Measurements from ENCODE around the gene NF2. TPM values are rescaled to one million over a fixed set of nuclear protein-coding genes. Genes with fewer than 3 reads are reported as not detected.

NF2 gene
- total RNA-seq, 4 donors from 2014 or later, result 14.6 to 60.1 (median 34.7) TPM

- DNase-seq, result no peak
- H3K27ac ChIP-seq, result no peak overlapping the region
- in situ Hi-C loops (cut with MboI; ENCODE audit: low pct_ligation_motif_present in 1 of 4, low pct_unique_long_range_greater_than_20kb in 1 of 4, low sequenced_read_pairs in 3 of 4) (no loop called here), intact Hi-C loops (cut with DNase I; ENCODE audit: low total_unique reads) (no loop called here)
- WGBS, 2 donors (ENCODE audit: low coverage in 1 of 2), result 100% methylated on average over 1 to 4 of the region's 4 CpGs
- no peaks in the 10 kb centered on the region for H3K4me1 ChIP-seq
- H3K9me3 ChIP-seq, result no peaks in the 10 kb centered on the region
- peaks cover 0 to 20% (median 4%) of the 10 kb centered on the region in 4 donors for H3K36me3 ChIP-seq
- TF ChIP-seq POLR2A (IDR thresholded peaks at IDR 0.05) (no peak), POLR2AphosphoS5 (IDR thresholded peaks at IDR 0.05) (no peak), EP300 (IDR thresholded peaks at IDR 0.05; ENCODE audit: low read depth) (no peak)
- TF ChIP-seq, protein P1, sequence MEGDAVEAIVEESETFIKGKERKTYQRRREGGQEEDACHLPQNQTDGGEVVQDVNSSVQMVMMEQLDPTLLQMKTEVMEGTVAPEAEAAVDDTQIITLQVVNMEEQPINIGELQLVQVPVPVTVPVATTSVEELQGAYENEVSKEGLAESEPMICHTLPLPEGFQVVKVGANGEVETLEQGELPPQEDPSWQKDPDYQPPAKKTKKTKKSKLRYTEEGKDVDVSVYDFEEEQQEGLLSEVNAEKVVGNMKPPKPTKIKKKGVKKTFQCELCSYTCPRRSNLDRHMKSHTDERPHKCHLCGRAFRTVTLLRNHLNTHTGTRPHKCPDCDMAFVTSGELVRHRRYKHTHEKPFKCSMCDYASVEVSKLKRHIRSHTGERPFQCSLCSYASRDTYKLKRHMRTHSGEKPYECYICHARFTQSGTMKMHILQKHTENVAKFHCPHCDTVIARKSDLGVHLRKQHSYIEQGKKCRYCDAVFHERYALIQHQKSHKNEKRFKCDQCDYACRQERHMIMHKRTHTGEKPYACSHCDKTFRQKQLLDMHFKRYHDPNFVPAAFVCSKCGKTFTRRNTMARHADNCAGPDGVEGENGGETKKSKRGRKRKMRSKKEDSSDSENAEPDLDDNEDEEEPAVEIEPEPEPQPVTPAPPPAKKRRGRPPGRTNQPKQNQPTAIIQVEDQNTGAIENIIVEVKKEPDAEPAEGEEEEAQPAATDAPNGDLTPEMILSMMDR (IDR thresholded peaks at IDR 0.05), result no peak
- no peak overlapping the region for H3K4me3 ChIP-seq
- no peaks in the 10 kb centered on the region for H3K27me3 ChIP-seq
Observed at GRCh38 chr22:29684244-29684643, 80.8 kb downstream of the NF2 start.

GRCh38 chr22:29689206-29689879 is 85.9 kb downstream of the NF2 start:
- Histone ChIP-seq H3K27ac (no peak overlapping the region), H3K27me3 (no peaks in the 10 kb centered on the region), H3K9me3 (no peaks in the 10 kb centered on the region), H3K4me1 (peaks cover 0 to 8% (median 2%) of the 10 kb centered on the region in 4 donors), H3K36me3 (no peaks in the 10 kb centered on the region), H3K4me3 (no peak overlapping the region)
- in situ Hi-C loops (cut with MboI; ENCODE audit: low pct_ligation_motif_present in 1 of 4, low pct_unique_long_range_greater_than_20kb in 1 of 4, low sequenced_read_pairs in 3 of 4), result no loop called here
- intact Hi-C loops (cut with DNase I; ENCODE audit: low total_unique reads), result no loop called here
- TF ChIP-seq, protein P1 (IDR thresholded peaks at IDR 0.05), result no peak
- TF ChIP-seq POLR2AphosphoS5 (IDR thresholded peaks at IDR 0.05), result no peak
- TF ChIP-seq EP300 (IDR thresholded peaks at IDR 0.05; ENCODE audit: low read depth), result no peak
- TF ChIP-seq POLR2A (IDR thresholded peaks at IDR 0.05), result no peak
- no peak for DNase-seq
- 89% methylated on average over 5 of the region's 5 CpGs for WGBS, 2 donors (ENCODE audit: low coverage in 1 of 2)

DNA sequence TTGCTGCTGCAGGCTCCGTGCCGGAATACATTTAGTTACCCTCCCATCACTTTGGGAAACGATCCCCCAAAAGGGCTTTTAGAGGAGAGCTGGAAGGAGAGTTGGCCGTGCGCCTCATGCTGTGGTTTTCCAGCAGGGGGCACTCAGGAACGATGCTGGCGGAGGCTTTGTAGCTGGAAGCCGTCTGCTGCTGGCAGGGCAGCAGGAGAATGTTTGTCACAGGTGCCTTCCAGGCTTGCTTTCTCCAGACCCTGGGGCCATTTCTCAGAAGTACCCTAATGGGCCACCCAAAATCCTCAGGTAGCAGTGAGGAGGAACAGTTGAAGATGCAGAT is 86.4 kb downstream of the NF2 start:
- Histone ChIP-seq H3K36me3 (no peaks in the 10 kb centered on the region), H3K27me3 (no peaks in the 10 kb centered on the region), H3K4me1 (peaks cover 0 to 8% (median 2%) of the 10 kb centered on the region in 4 donors), H3K27ac (no peak overlapping the region), H3K9me3 (no peaks in the 10 kb centered on the region), H3K4me3 (no peak overlapping the region)
- 25 to 83% methylated on average over 2 to 8 of the region's 8 CpGs for WGBS, 2 donors (ENCODE audit: low coverage in 1 of 2)
- TF ChIP-seq, protein P1 (IDR thresholded peaks at IDR 0.05), result peak; percentile 64 to 72 (median 70)
- no peak for TF ChIP-seq POLR2A (IDR thresholded peaks at IDR 0.05)
- in situ Hi-C loops (cut with MboI; ENCODE audit: low pct_ligation_motif_present in 1 of 4, low pct_unique_long_range_greater_than_20kb in 1 of 4, low sequenced_read_pairs in 3 of 4) (loop anchor here in 1 of 4 donors (10.0 kb wide), 1 partner anchor 315 kb away; no protein-coding TSS in a partner anchor), intact Hi-C loops (cut with DNase I; ENCODE audit: low total_unique reads) (no loop called here)
- peak; percentile 58 for DNase-seq

DNA sequence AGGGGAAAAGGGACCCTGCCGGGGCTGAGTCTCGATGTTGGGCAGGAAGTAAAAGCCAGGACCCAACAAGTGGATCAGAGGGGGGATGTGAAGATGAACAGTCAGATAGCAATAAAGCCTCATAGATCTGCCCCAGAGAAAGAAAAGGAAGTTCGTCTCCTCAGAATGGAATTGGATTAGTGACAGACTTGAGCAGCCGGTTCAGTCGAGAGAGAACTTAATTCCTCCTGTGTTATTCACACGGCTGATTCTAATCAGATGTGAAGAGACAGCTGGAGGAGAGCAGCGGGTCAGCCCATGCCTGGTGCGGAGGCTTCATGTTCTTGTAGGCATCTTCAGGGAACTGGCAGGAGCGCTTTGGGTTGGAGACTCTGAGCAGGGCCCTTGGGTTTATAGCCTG is 87.0 kb downstream of the NF2 start:
- DNase-seq, result no peak
- no peak overlapping the region for H3K4me3 ChIP-seq
- no peak for TF ChIP-seq EP300 (IDR thresholded peaks at IDR 0.05; ENCODE audit: low read depth)
- TF ChIP-seq, protein P1 (IDR thresholded peaks at IDR 0.05), result no peak
- H3K27me3 ChIP-seq, result no peaks in the 10 kb centered on the region
- in situ Hi-C loops (cut with MboI; ENCODE audit: low pct_ligation_motif_present in 1 of 4, low pct_unique_long_range_greater_than_20kb in 1 of 4, low sequenced_read_pairs in 3 of 4) (loop anchor here in 1 of 4 donors (10.0 kb wide), 1 partner anchor 314 kb away; no protein-coding TSS in a partner anchor), intact Hi-C loops (cut with DNase I; ENCODE audit: low total_unique reads) (no loop called here)
- H3K4me1 ChIP-seq, result peaks cover 0 to 8% (median 2%) of the 10 kb centered on the region in 4 donors
- H3K9me3 ChIP-seq, result no peaks in the 10 kb centered on the region
- peaks cover 0 to 3% (median 2%) of the 10 kb centered on the region in 4 donors for H3K36me3 ChIP-seq
- no peak overlapping the region for H3K27ac ChIP-seq
- 81 to 100% methylated on average over 2 to 9 of the region's 9 CpGs for WGBS, 2 donors (ENCODE audit: low coverage in 1 of 2)

All from transverse colon (tissue), 4 donors.